T-helper 1 cell (primary cell): ENCODE measurements around the gene PTEN.
A peak's percentile ranks its signal among the peaks of the same experiment; 100 is the strongest.
"Not testable (repeated sequence)": the region's sequence is repeated elsewhere in the genome, so short reads cannot be mapped to it uniquely, and the experiment has no call there.

Experiments used
- DNase-seq, 5 donors: peaks; one replicate each; pipeline ENCODE4 v3.0.0-alpha.2; 2012 to 2020
- total RNA-seq, 4 donors: gene quantifications; one replicate each; lab custom pipeline; 2026; lab: John Stamatoyannopoulos, UW

The PTEN gene
- total RNA-seq: 117 to 180 (median 140) reads per million in 4 donors

DNA sequence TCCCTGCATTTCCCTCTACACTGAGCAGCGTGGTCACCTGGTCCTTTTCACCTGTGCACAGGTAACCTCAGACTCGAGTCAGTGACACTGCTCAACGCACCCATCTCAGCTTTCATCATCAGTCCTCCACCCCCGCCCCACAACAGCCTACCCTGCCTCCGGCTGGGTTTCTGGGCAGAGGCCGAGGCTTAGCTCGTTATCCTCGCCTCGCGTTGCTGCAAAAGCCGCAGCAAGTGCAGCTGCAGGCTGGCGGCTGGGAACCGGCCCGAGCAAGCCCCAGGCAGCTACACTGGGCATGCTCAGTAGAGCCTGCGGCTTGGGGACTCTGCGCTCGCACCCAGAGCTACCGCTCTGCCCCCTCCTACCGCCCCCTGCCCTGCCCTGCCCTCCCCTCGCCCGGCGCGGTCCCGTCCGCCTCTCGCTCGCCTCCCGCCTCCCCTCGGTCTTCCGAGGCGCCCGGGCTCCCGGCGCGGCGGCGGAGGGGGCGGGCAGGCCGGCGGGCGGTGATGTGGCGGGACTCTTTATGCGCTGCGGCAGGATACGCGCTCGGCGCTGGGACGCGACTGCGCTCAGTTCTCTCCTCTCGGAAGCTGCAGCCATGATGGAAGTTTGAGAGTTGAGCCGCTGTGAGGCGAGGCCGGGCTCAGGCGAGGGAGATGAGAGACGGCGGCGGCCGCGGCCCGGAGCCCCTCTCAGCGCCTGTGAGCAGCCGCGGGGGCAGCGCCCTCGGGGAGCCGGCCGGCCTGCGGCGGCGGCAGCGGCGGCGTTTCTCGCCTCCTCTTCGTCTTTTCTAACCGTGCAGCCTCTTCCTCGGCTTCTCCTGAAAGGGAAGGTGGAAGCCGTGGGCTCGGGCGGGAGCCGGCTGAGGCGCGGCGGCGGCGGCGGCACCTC is at the start of gene PTEN, which contains the start of gene KLLN:
TSS of gene PTEN (plus strand) at position 573 of the 891 bp plus-strand sequence. CDS start 845 bp downstream, outside the sequence.
TSS of gene KLLN (minus strand) at position 481 of the 891 bp plus-strand sequence. CDS start 1,046 bp downstream, outside the sequence.
- peak; percentile 68 to 86 (median 77) for DNase-seq

DNA sequence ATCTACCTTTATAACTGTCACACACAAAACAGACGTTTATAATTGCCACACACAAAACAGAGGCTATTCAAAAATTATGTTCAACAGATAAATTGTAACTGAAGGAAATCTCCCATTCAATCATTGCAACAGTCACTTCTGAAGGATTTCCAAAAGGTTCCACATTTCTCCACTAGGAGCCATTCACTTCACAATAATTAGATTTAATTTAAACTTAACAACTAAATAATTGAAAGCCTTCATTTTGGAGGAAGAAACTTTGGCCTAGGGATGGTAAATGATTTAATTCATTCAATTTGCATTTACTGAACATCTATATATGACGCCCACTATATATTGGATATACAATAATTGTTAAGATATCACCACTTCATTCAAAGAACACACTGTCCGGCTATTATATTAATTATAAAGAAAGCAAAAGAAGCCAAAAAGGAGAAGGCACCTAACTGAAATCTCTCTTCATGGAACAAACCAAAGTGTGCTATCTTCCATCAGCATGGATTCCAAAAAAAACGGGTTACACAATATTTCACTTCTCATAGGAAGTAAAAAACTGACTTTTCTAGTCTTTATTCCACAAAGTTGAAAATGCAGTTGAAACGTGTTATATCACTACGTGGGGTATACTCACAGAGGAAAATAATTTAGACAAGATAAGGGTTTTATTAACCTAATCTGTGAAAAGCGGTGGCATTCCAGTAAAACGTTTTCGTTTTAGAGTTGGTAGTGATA is 47.1 kb upstream of the PTEN start:
- DNase-seq: no peak

DNA sequence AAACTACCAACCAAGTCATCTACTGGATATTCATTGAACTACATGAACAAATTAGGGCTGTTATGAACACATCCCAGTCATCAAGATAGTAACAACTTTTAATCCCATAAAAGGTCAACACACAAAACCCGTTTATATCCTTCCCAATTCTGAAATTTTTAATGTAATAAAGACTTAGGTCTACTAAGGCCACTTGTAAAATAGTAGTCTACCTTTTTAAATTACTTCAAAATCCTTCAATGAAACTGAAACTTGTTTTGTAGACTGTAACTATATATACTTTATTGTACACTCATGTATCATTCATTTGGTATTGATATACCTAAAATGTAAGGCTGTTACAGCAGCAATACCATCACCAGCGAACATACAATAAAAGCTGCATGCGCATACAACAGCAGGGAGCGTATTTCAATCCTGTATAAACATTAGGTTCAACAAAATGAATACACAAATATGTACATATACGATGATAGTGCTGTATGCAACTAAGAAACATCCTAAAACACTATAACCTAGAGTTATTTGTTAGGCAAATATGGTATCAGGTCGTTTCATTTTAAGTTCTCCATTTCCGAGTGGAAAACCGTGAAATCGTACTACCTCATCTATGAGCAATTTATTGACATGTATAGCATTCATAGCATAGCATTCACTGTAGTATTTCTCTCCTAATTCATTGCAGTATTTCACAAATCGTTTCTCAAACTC is 46.4 kb upstream of the PTEN start:
- peak in 1 of 5 donors; percentile 23 for DNase-seq

DNA sequence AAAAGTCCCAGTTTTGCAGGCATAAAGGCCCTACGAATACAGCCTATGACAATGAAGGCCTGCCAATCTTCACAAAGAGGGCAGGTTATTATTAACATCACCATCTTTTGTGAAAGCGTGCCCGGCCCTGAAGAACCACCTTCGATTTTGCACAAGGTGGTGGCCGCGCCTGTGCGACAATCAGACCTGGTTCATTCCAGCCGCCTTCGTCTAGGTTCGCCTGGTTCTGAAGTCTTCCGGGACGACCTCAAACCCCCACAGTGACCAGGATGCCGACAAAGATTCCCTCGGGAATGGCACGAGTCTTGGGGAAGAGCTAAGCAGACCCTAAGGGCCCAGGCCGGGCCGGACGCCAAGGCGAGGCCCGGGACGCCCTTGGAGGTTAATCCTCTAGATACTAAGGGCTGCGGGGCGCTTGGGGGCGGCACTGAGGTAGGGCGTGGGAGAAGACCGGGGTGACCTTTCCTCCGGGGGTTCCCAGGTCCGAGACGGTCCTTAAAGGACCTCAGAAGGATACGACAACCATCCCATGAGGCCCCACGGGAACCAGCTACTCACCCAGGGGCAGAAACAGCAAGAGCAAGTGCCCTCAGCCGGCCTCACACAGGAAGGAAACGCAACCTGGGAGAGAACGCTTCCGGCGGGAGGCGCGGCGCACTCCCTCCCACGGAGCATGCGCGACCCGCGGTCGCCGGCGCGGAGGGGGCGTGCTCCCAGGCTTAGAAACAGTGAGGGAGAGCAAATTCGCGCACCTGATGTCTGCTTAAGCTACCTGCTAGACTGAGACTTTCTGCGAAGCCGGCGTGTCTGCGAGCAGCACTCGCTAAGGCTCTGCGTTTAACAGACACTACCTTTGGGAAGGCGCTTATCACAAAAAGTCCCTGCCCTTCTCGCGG is 45.6 kb upstream of the PTEN start, which contains the start of gene ATAD1:
TSS of gene ATAD1 (minus strand) at position 618 of the 896 bp plus-strand sequence. CDS start 3,627 bp downstream, outside the sequence.
- peak; percentile 75 to 93 (median 83) for DNase-seq

DNA sequence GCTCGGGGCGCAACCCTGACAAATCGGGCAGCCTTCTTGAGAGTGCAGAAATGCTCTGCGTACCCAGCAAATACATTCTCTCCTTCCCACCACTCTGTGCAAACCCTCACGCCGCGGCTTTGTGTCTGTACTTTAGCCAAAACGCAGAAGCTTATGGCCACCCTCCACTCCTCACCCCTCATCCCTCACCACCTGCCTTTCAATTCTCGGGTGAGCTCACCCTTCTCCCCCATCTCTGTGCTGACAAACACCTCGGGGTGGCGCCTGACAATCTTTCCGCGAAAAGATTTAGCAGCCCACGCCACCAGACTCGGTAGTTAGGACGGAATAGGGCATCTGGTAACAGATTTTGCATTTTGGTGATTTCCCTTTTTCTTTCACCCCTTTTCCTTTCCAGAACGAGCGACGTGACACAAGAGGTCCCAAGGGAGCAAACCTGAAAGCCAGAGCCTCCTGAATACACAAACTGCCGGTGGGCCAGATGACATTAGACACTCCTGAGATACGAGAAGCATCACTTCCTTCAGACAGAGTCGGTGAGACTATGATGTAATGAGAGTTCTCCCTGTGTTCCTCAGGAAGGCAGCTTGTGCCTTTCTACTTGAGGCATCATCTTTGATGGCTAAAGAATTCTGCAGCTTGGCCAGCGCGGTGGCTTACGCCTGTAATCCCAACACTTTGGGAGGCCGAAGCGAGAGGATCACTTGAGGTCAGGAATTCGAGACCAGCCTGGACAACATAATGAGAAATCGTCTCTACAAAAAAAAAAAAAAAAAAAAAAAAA is 44.7 kb upstream of the PTEN start:
- DNase-seq: peak; percentile 21 to 61 (median 47)

DNA sequence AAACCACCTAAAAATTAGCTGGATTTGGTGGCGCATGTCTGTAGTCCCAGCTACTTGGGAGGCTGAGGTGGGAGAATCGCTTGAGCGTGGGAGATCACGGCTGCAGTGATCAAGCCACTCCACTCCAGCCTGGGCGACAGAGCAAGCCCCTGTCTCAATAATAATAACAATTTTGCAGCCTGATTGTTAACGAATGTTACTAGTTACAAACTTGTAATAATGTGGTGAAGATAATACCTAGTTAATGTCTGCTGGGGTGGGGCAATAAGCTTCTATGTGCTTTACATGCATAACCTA is 44.2 kb upstream of the PTEN start:
- DNase-seq: no peak

DNA sequence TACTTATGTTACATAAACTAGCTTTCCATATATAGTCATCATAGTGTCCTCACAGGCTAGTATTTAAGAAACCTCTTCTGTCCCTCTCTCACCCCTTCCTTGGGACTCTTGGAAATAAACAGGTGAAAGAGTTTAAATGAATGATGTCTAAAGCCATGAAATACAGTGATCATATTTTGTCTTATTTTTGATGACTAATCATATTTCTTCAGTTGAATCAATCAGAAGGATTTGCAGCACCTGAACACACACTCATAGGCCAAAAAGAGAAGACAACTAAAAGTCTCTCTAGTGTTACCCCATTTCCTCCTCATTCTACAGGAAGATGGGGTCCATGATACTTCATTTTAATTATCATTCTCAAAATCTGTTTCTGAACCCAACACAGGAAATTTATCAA is 36.8 kb upstream of the PTEN start:
- DNase-seq: no peak

DNA sequence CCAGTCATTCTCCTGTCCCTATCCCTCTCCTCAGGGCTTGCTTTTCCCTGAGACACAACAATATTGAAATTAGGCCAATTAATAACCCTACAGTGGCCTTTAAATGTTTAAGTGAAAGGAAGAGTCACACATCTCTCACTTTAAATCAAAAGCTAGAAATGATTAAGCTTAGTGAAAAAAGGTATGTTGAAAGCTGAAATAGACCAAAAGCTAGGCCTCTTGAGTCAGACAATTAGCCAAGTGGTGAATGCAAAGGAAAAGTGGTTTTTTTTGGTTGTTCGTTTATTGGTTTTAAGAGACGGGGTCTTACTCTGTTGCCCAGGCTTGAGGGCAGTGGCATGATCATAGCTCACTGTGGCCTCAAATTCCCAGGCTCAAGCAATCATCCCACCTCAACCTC is 35.7 kb upstream of the PTEN start:
- no peak for DNase-seq

DNA sequence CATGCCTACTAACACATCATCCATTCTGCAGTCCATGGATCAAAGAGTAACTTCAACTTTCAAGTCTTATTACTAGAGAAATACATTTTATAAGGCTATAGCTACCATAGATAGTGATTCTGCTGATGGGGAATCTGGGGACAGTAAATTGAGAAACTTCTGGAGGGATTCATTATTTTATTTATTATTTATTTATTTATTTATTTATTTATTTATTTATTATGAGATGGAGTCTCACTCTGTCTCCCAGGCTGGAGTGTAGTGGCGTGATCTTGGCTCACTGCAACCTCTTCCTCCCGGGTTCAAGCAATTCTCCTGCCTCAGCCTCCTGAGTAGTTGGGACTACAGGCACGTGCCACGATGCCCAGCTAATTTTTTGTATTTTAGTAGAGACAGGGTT is 34.4 kb upstream of the PTEN start:
- not testable (repeated sequence) for DNase-seq

DNA sequence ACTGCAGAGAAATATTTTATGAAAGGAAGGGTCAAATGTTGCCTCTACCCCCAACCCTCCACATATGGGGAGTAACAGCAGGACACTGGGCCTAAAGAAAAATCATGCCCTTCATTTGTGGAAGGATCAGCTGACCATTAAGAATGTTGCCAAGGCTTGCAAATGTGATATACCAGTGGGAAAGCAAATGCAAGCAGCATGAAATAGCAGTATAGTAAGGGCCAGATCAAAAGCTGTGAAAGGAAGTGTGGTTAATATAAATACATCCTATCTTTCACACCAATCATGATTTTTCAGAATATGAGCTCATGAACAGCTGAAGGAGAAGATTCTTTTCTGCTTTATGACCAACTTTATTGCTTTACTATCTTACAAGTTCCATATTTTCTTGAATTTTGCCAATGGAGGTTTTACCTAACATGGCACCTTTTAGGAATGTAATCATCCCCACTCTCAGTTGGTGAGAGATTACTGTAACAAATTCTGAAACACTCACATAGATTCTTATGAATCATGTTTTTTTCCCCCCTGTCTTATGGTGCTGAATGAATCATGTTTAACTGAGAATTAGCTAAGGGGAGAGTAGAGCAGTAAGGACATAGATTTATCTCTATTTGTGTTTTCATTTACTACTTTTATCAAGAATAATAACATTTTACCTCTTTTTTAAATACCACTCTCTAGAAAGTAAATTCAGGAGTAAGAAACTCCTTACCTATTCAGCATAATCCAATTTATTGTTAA is 33.3 kb upstream of the PTEN start:
- DNase-seq: no peak

DNA sequence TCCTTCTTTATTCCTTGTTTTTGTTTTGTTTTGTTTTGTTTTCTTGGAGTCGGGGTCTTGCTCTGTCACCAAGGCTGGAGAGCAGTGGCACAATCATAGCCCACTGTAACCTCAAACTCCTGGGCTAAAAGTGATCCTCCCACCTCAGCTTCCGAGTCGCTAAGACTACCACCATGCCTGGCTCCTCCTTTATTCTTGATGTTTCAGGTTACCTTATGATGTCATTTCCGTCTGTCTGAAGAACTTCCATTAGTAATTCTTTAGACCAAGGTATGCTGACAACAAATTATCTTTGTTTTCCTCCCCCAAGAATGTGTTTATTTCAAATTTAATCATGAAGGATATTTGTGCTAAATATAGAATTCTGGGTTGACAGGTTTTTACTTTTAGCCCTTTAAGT is 27.3 kb upstream of the PTEN start:
- DNase-seq: no peak

DNA sequence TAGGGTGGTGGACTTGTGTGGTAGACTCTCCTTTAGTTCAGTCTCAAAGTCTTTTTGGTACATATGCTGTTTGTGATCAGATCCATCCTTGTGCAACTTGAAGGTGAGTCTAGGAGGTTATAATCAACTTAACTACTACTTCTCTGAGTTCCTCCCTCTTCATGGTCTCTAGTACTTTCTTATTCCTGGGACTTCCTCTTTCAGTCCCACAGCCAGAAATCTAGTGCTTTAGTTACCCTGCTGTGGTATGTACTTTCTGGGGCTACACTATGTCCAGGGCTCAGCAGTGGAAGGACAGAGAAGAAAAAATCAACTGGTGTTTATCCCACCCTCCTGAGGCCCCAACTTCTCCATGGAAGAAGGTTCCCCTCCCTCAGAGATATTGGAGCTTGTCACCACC is 26.0 kb upstream of the PTEN start:
- no peak for DNase-seq

DNA sequence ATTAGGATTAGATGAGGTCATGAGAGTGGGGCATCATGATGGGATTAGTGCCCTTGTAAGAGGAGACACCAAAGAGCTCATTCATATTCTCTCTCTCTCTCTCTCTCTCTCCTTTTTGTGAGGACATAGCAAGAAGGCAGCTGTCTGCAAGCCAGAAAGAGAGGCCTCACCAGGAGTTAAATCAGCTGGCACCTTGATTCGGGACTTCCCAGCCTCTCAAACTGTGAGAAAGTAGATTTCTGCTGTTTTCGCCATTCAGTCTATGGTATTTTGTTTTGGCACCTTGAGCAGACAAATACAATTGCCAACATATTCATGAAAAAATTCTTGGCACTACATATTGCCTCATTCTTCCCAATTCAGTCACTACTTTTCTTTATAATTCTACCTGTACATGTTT is 24.8 kb upstream of the PTEN start:
- DNase-seq: no peak

DNA sequence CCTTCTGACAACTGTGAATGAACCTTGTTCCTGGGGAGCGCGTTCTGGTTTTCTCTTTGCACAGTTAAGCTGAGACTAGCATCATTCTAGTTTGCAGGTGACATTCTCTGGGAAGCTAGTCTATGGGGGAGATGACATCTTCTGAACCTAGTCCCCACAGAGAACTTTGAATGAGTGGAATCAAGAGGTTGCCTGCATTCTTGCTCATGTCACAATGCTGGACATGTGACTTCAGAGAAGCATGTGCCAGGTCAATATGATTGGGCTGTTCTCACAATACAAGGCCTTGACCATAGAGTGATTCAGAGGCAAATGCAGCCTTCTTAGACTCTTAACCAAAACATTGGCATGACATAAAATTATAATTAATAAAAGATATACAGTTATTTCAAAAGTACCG is 22.2 kb upstream of the PTEN start:
- DNase-seq: no peak

DNA sequence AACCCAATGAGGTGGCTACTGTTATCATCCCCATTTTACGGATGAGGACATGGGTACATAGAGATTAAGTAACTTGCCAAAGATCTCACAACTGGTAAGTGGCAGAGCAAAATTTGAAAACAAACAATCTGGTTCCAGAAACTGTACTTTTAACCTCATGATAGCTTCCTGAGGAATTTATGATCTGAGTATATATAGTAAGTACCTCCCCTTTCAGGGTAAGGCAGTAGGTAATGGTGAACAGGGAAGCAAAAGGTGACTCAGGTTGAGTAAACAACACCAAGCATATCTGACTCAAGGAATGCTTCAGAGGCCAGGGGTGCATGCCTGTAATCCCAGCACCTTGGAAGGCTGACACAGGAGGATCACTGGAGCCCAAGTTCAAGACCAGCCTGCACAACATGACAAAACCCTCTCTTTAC is 21.2 kb upstream of the PTEN start:
- no peak for DNase-seq

DNA sequence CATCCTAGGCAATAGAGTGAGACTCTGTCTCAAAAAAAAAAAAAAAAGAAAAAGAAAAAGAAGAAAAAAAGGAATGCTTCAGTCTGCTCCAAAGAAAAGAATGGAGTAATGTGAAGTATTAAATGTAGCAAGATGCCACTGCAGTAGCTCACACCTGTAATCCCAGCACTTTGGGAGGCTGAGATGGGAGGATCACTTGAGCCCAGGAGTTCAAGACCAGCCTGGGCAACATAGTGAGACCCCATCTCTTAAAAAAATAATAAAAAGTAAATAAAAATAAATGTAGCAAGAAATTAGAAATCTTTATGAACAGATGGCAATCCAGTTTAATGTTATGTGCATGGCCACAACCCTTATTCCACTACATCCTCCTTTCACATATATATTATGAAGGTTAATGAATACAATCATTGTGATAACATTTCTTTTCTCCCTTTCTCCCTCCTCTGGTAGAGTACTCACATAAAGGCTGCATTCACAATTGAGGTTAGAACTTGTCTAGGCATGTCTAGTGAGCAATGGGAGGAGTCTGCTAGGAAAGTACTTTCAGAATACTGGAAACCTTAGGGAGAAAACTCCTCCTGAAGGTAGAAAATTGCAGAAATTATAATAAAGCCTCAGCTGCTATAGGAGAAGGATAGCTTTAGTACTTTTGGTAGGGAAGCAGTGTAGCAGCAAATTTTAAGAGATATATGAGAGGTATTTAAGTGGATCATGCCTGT is 20.5 kb upstream of the PTEN start:
- DNase-seq: no peak

DNA sequence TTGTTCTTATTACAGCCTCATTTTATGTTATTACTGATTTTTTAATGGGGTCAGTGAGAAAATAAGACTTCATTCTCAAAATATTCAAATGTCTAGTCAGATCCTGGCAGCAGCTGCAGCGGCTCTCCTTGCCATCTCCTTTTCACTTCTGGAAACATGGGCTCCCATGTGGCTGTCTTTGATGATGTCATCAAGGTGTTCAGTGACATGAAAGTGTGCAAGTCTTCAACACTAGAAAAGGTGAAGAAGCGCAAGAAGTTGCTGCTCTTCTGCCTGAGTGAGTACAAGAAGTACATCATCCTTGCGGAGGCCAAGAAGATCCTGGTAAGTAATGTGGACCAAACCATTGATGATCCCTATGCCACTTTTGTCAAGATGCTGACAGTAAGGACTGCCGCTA is 19.7 kb upstream of the PTEN start:
- DNase-seq: no peak

DNA sequence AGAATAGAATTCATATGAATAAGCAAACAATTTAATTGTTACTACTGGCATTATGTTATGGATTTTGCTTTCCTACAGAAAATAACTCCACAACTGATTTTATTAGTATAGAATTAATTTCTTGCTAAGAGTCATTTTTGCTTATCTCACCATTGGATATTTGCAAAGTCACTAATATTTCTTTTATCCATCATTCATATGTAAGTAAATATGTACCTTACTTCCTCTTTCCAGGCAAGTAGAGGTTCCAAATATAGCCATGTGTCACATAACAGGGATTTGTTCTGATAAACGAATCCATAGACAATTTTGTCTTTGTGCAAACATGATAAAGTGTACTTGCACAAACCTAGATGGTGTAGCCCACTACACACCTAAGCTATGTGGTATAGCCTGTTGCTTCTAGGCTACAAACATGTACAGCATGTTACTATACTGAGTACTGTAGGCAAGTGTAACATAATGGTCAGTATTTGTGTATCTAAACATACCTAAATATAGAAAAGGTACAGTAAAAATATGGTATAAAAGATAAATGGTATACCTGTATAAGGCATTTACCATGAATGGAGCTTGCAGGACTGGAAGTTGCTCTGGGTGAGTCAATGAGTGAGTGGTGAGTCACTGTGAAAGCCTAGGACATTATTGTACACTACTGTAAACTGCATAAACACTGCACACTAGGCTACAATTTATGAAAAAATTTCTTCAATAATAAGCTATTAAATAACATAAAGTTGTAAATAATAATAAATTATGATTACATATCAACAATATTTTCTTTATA is 18.4 kb upstream of the PTEN start:
- no peak for DNase-seq

DNA sequence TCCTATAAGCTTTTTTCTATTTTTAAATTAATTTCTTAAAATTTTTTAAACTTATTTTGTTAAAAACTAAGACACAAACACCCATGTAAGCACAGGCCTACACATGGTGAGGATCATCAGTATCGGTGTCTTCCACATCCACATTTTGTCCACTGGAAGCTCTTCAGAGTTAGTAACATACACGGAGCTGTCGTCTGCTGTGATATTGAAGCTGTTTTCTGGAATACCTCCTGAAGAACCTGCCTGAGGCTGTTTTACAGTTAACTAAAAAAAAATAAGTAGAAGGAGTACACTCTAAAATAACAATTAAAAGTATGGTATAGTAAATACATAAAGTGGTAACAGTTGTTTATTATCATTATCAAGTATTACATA is 17.8 kb upstream of the PTEN start:
- no peak for DNase-seq
